GM23248 (cell line): ENCODE measurements around the gene GFRAL. TPM values are rescaled to one million over a fixed set of nuclear protein-coding genes. Genes with fewer than 3 reads are reported as not detected.

Experiments used
- DNase-seq: peaks from one replicate; pipeline ENCODE4 v3.0.0-alpha.2; 2015
- H2AFZ ChIP-seq: fragments of 200-600 bp; sonication (generic); 2 replicates; pipeline ENCODE4 v1.6.1; 2016; ENCODE audit warnings: antibody characterized with exemption
- H3F3A ChIP-seq: fragments of 200-600 bp; sonication (generic); 2 replicates; pipeline ENCODE4 v1.6.1; 2016; ENCODE audit warnings: mild to moderate bottlenecking, antibody characterized with exemption, mixed run types; ENCODE audit not compliant: insufficient read depth
- H3K27ac ChIP-seq: fragments of 200-600 bp; sonication (generic); 2 replicates; pipeline ENCODE4 v1.5.1; 2016; ENCODE audit warnings: mild to moderate bottlenecking
- H3K27me3 ChIP-seq: fragments of 200-600 bp; sonication (generic); replicated peaks from 2 replicates; pipeline ENCODE4 v1.6.1; 2016; ENCODE audit warnings: mild to moderate bottlenecking; ENCODE audit not compliant: insufficient read depth
- H3K36me3 ChIP-seq: fragments of 200-600 bp; sonication (generic); 2 replicates; pipeline ENCODE4 v1.6.1; 2016; ENCODE audit warnings: low read depth, mild to moderate bottlenecking
- H3K4me1 ChIP-seq: fragments of 200-600 bp; sonication (generic); 2 replicates; pipeline ENCODE4 v1.6.1; 2016; ENCODE audit warnings: mild to moderate bottlenecking; ENCODE audit not compliant: insufficient read depth
- H3K4me2 ChIP-seq: fragments of 200-600 bp; sonication (generic); one replicate; pipeline ENCODE4 v1.6.1; 2016; ENCODE audit warnings: mild to moderate bottlenecking; ENCODE audit not compliant: unreplicated experiment
- H3K4me3 ChIP-seq: fragments of 200-600 bp; sonication (generic); 2 replicates; pipeline ENCODE4 v1.5.1; 2016; ENCODE audit warnings: mild to moderate bottlenecking
- H3K79me2 ChIP-seq: fragments of 200-600 bp; sonication (generic); 2 replicates; pipeline ENCODE4 v1.6.1; 2016; ENCODE audit warnings: mild to moderate bottlenecking; ENCODE audit not compliant: insufficient read depth
- H3K9ac ChIP-seq: fragments of 200-600 bp; sonication (generic); 2 replicates; pipeline ENCODE4 v1.6.1; 2016; ENCODE audit warnings: mild to moderate bottlenecking
- H3K9me2 ChIP-seq: fragments of 200-600 bp; sonication (generic); 2 replicates; pipeline ENCODE4 v1.6.1; 2016; ENCODE audit warnings: mixed run types, mild to moderate bottlenecking, moderate library complexity; ENCODE audit not compliant: insufficient read depth
- H3K9me3 ChIP-seq: fragments of 200-600 bp; sonication (generic); one replicate; pipeline ENCODE4 v1.6.1; 2017; ENCODE audit warnings: low read depth
- H4K20me1 ChIP-seq: fragments of 200-600 bp; sonication (generic); 2 replicates; pipeline ENCODE4 v1.6.0; 2016; ENCODE audit not compliant: insufficient read depth
- EZH2 ChIP-seq: fragments of 200-600 bp; sonication (generic); IDR thresholded peaks from 2 replicates; pipeline ENCODE4 v1.6.1; 2018; ENCODE audit warnings: antibody characterized with exemption, mild to moderate bottlenecking; ENCODE audit not compliant: insufficient read depth, poor library complexity, severe bottlenecking
- EZH2phosphoT487 ChIP-seq: fragments of 200-600 bp; sonication (generic); IDR thresholded peaks from 2 replicates; pipeline ENCODE4 v1.6.1; 2018; ENCODE audit warnings: antibody characterized with exemption, moderate library complexity, mild to moderate bottlenecking, low read depth; ENCODE audit not compliant: insufficient read depth
- WGBS, 2 experiments: methylation state at CpG; one replicate each; pipeline ENCODE4 v1.1.6; 2015 to 2017; ENCODE audit warnings: low lambda C conversion rate in 2 of 2, low coverage in 1 of 2; ENCODE audit errors: missing lambda C conversion rate in 2 of 2; 5-methylcytosine and 5-hydroxymethylcytosine counted together
- in situ Hi-C: fragments of 300-500 bp; cut with MboI; formaldehyde crosslinking; loops from 2 replicates; pipeline ENCODE4 v1.15.0; 2020
- polyA plus RNA-seq: library from polyadenylated mRNA; unstranded; fragments of >200 nt; fragmentation: Nextera tagmentation; extraction: Ambion mirVana; gene quantifications from 2 replicates; pipeline ENCODE4 v1.2.1, GENCODE V29; 2016
- total RNA-seq: library from RNA; depleted of rRNA; stranded (reverse); fragments of >200 nt; shearing (Covaris generic); gene quantifications from 2 replicates; pipeline ENCODE4 v1.2.3, GENCODE V29; 2014

Gene GFRAL
- total and polyA plus RNA-seq, 2 experiments from 2014 or later = not detected

- no peaks in the 10 kb centered on the region for H3K4me1 ChIP-seq
- H3K36me3 ChIP-seq = no peaks in the 10 kb centered on the region
- H3K9ac ChIP-seq = no peak overlapping the region
- H3K79me2 ChIP-seq = no peaks in the 10 kb centered on the region
- no peaks in the 10 kb centered on the region for H3K27me3 ChIP-seq
- no peak overlapping the region for H2AFZ ChIP-seq
- no peak for DNase-seq
- in situ Hi-C loops = no loop called here
- H3K9me2 ChIP-seq = no peaks in the 10 kb centered on the region
- H3K4me2 ChIP-seq = no peak overlapping the region
- no peak overlapping the region for H3K27ac ChIP-seq
- H3K9me3 ChIP-seq = no peaks in the 10 kb centered on the region
- no peak for TF ChIP-seq EZH2phosphoT487
- TF ChIP-seq EZH2 = no peak
- no peak overlapping the region for H3K4me3 ChIP-seq
- H3F3A ChIP-seq = no peaks in the 10 kb centered on the region
- H4K20me1 ChIP-seq = no peaks in the 10 kb centered on the region
- WGBS, 2 experiments = 0 to 4% methylated on average over 1 of the region's 1 CpG
These were observed 52.6 kb downstream of the GFRAL start for GRCh38 chr6:55379895-55380294.

GRCh38 chr6:55388211-55388610 lies 60.9 kb downstream of the GFRAL start:
- Histone ChIP-seq H3K27ac (no peak overlapping the region), H3K9me3 (no peaks in the 10 kb centered on the region), H4K20me1 (no peaks in the 10 kb centered on the region), H3K4me1 (no peaks in the 10 kb centered on the region), H3K4me3 (no peak overlapping the region), H3K79me2 (no peaks in the 10 kb centered on the region), H2AFZ (no peak overlapping the region), H3K27me3 (no peaks in the 10 kb centered on the region), H3K4me2 (no peak overlapping the region), H3K9ac (no peak overlapping the region), H3F3A (no peaks in the 10 kb centered on the region), H3K36me3 (no peaks in the 10 kb centered on the region), H3K9me2 (peaks cover 5% of the 10 kb centered on the region; the same call in 1 of the 2 replicates)
- in situ Hi-C loops = no loop called here
- TF ChIP-seq EZH2 (no peak), EZH2phosphoT487 (no peak)
- WGBS, 2 experiments = 9 to 13% methylated on average over 3 of the region's 3 CpGs
- peak; percentile 65 for DNase-seq

GRCh38 chr6:55395871-55396270 lies 68.6 kb downstream of the GFRAL start:
- Histone ChIP-seq H3K4me2 (no peak overlapping the region), H3K9me3 (no peaks in the 10 kb centered on the region), H2AFZ (no peak overlapping the region), H3K9me2 (no peaks in the 10 kb centered on the region), H3K4me1 (no peaks in the 10 kb centered on the region; the same call in 1 of the 2 replicates), H3K4me3 (no peak overlapping the region), H3F3A (no peaks in the 10 kb centered on the region), H3K27me3 (no peaks in the 10 kb centered on the region), H4K20me1 (no peaks in the 10 kb centered on the region), H3K36me3 (no peaks in the 10 kb centered on the region), H3K9ac (no peak overlapping the region), H3K27ac (no peak overlapping the region), H3K79me2 (no peaks in the 10 kb centered on the region)
- TF ChIP-seq EZH2phosphoT487 (no peak), EZH2 (no peak)
- in situ Hi-C loops = no loop called here
- DNase-seq = no peak
- WGBS, 2 experiments = 37 to 40% methylated on average over 3 of the region's 3 CpGs

DNA sequence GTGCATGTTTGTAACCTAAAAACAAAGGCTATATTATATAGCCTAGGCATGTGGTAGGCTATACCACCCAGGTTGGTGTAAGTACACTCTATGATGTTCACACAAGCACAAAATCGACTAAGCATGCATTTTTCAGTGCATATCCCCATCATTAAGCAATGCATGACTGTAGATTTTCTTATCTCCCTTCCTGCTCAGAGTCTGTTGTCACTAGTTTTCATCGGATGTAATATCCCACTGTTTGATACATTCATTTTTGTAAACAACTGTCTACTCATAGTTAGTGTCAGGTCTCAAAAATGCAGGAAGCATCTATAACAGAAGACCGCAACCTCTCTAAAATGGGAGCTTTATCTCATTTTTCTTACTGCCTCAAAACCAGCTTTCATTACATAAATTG lies 70.7 kb downstream of the GFRAL start:
- peak overlapping the region; percentile 3 for H3K27ac ChIP-seq
- H3K9me2 ChIP-seq = no peaks in the 10 kb centered on the region
- H3K9ac ChIP-seq = no peak overlapping the region
- peak; percentile 44 for DNase-seq
- in situ Hi-C loops = no loop called here
- 38% methylated on average over 3 of the region's 3 CpGs for WGBS, 2 experiments
- H3K4me3 ChIP-seq = no peak overlapping the region
- no peaks in the 10 kb centered on the region for H3K79me2 ChIP-seq
- H3K36me3 ChIP-seq = no peaks in the 10 kb centered on the region
- H4K20me1 ChIP-seq = no peaks in the 10 kb centered on the region
- no peaks in the 10 kb centered on the region for H3K9me3 ChIP-seq
- no peak overlapping the region for H3K4me2 ChIP-seq
- H3K4me1 ChIP-seq = no peaks in the 10 kb centered on the region; the same call in 1 of the 2 replicates
- H3K27me3 ChIP-seq = no peaks in the 10 kb centered on the region
- TF ChIP-seq EZH2 = no peak
- TF ChIP-seq EZH2phosphoT487 = no peak
- no peaks in the 10 kb centered on the region for H3F3A ChIP-seq
- no peak overlapping the region for H2AFZ ChIP-seq

- TF ChIP-seq EZH2 (no peak), EZH2phosphoT487 (no peak)
- Histone ChIP-seq H3K27ac (no peak overlapping the region), H3K4me2 (no peak overlapping the region), H3K36me3 (no peaks in the 10 kb centered on the region), H3K9me2 (no peaks in the 10 kb centered on the region), H3K27me3 (no peaks in the 10 kb centered on the region), H2AFZ (no peak overlapping the region), H3K4me3 (no peak overlapping the region), H3K9ac (no peak overlapping the region), H3F3A (no peaks in the 10 kb centered on the region), H3K9me3 (no peaks in the 10 kb centered on the region), H3K79me2 (no peaks in the 10 kb centered on the region), H3K4me1 (no peaks in the 10 kb centered on the region; the same call in 1 of the 2 replicates), H4K20me1 (no peaks in the 10 kb centered on the region)
- WGBS, 2 experiments = 11 to 17% methylated on average over 1 of the region's 1 CpG
- in situ Hi-C loops = no loop called here
- peak; percentile 41 for DNase-seq
These were observed 72.1 kb downstream of the GFRAL start for GRCh38 chr6:55399351-55399750.
